ENCODE measurements around the gene TLL2. TPM values are rescaled to one million over a fixed set of nuclear protein-coding genes. Genes with fewer than 3 reads are reported as not detected.
A peak's percentile ranks its signal among the peaks of the same experiment; 100 is the strongest.

The TLL2 gene
- total and polyA plus RNA-seq, 2 of the 4 experiments (the other 2 are of a cell fraction), result under 0.01 to 0.05 TPM

- ChIA-PET POLR2A (ENCODE audit: unreplicated experiment) (no interaction called here), CTCF (no interaction called here)
- WGBS, 2 experiments (ENCODE audit: extremely low coverage in 2 of 2, insufficient read length in 1 of 2), result no CpG with 5 or more reads among the region's 3 CpGs
- in situ Hi-C loops (cut with MboI; ENCODE audit: low sequenced_read_pairs), result no loop called here
- TF ChIP-seq MAZ (IDR thresholded peaks at IDR 0.05; ENCODE audit: borderline replicate concordance, low read depth, low read length) (no peak), NFE2L2 (IDR thresholded peaks at IDR 0.05; ENCODE audit: low read depth, low read length) (no peak), RAD21 (IDR thresholded peaks at IDR 0.05; ENCODE audit: low read length) (peak; percentile 27), CTCF (conservative IDR thresholded peaks at IDR 0.05; ENCODE audit: low read depth, low read length) (0 out of 2 replicates have a peak, but pooled peaks have one; percentile 9)
- H2BK15ac ChIP-seq (ENCODE audit: low read depth, low read length), result no peak overlapping the region
- no peak overlapping the region for H3K14ac ChIP-seq (replicated peaks; ENCODE audit: low read depth, low read length)
- no peak overlapping the region for H2BK120ac ChIP-seq (ENCODE audit: low read depth, low read length)
- no peak overlapping the region for H3K4me3 ChIP-seq (ENCODE audit: insufficient read depth, low read depth, low read length)
- H3K36me3 ChIP-seq (ENCODE audit: control insufficient read depth, insufficient read depth, low read length), result no peaks in the 10 kb centered on the region
- H3K27me3 ChIP-seq (ENCODE audit: control insufficient read depth, insufficient read depth, low read length), result peaks cover 2% of the 10 kb centered on the region
- H3K23ac ChIP-seq (ENCODE audit: low read depth, low read length), result no peak overlapping the region
- H3K4me1 ChIP-seq (ENCODE audit: control insufficient read depth, insufficient read depth, low read length), result no peaks in the 10 kb centered on the region
- intact Hi-C loops (cut with micrococcal nuclease), result no loop called here
- no peak overlapping the region for H3K27ac ChIP-seq (ENCODE audit: insufficient read depth, low read length)
- no peak overlapping the region for H2AK9ac ChIP-seq (replicated peaks; ENCODE audit: low read depth, low read length, poor library complexity)
- dilution Hi-C loops (cut with HindIII; ENCODE audit: low sequenced_read_pairs, unreplicated experiment), result no loop called here
- no peak overlapping the region for H3K56ac ChIP-seq (ENCODE audit: extremely low read depth, insufficient read depth, low read length)
- no peaks in the 10 kb centered on the region for H4K20me1 ChIP-seq (ENCODE audit: insufficient read depth, low read length)
- no peak overlapping the region for H3K4me2 ChIP-seq (ENCODE audit: low read depth, low read length)
- BruUV-seq (replicated peaks), result no TSS peak
- H4K91ac ChIP-seq (ENCODE audit: insufficient read depth, low read depth, low read length), result no peak overlapping the region
- no peak overlapping the region for H3K18ac ChIP-seq (ENCODE audit: low read depth, low read length)
- no peak overlapping the region for H2BK5ac ChIP-seq (ENCODE audit: low read depth, low read length, poor library complexity, severe bottlenecking)
- H3K9ac ChIP-seq (ENCODE audit: low read depth, low read length), result no peak overlapping the region
- no peak overlapping the region for H2AFZ ChIP-seq (replicated peaks; ENCODE audit: low read length, poor library complexity)
- no peaks in the 10 kb centered on the region for H3K9me1 ChIP-seq (ENCODE audit: insufficient read depth, low read length)
- H3K79me1 ChIP-seq (ENCODE audit: low read depth in 1 of 2, low read length in 2 of 2), result no peaks in the 10 kb centered on the region
- no peaks in the 10 kb centered on the region for H3K9me3 ChIP-seq (ENCODE audit: control insufficient read depth, insufficient read depth, low read length)
- no peak overlapping the region for H3K4ac ChIP-seq (ENCODE audit: low read depth, low read length)
- ATAC-seq (ENCODE audit: low read depth) (no peak), DNase-seq (no peak)
- H4K5ac ChIP-seq (ENCODE audit: low read depth, low read length), result no peak overlapping the region
- no peak overlapping the region for H2BK20ac ChIP-seq (ENCODE audit: low read depth, low read length)
- no peak overlapping the region for H4K8ac ChIP-seq (ENCODE audit: low read depth in 2 of 2, low read length in 2 of 2)
- no peak overlapping the region for H2AK5ac ChIP-seq (ENCODE audit: low read depth, low read length)
Observed at GRCh38 chr10:96491303-96491702, 22.4 kb downstream of the TLL2 start.
